HepG2 (cell line): ENCODE measurements around the gene ST6GAL2. TPM values are rescaled to one million over a fixed set of nuclear protein-coding genes. Genes with fewer than 3 reads are reported as not detected.

Experiments
- ATAC-seq: fragments of 200-7000 bp; cut with Tn5 transposase; 3 replicates; pipeline ENCODE4 v1.9.1; 2020; ENCODE audit warnings: mild to moderate bottlenecking, moderate library complexity
- BruUV-seq: library from RNA; stranded (reverse); fragments of 400-500 nt; replicated peaks from 2 replicates; lab custom pipeline; 2021; lab: Mats Ljungman, UMichigan
- CTCF ChIA-PET: fragments of 300-600 bp; formaldehyde crosslinking; extraction: SDS; loops from one replicate; lab custom pipeline; 2021; ENCODE audit warnings: low total read pairs, inconsistent platforms, low intra/inter-chr PET ratio; lab: Yijun Ruan, JAX
- POLR2A ChIA-PET: fragments of 350-600 bp; sonication (Branson Sonifier 250); formaldehyde crosslinking; loops from one replicate; lab custom pipeline; 2020; ENCODE audit warnings: antibody characterized with exemption, inconsistent platforms; lab: Yijun Ruan, JAX
- DNase-seq: peaks from one replicate; pipeline ENCODE4 v3.0.0-alpha.2; 2015; ENCODE audit warnings: low spot score
- FAIRE-seq: peaks from 3 replicates; lab custom pipeline; 2011; peaks lifted over from hg19 to GRCh38; lab: Jason Lieb, UNC
- H2AFZ ChIP-seq: one replicate; pipeline ENCODE4 v1.6.1; 2011; ENCODE audit warnings: low read length, inconsistent platforms
- H3K27ac ChIP-seq: fragments of 300-600 bp; 3 replicates; pipeline ENCODE4 v1.8.0; 2011; ENCODE audit warnings: mixed run types, mild to moderate bottlenecking, mixed read lengths, low read length, inconsistent platforms; ENCODE audit not compliant: insufficient read depth; ENCODE audit errors: extremely low read length
- H3K27me3 ChIP-seq, 2 experiments: fragments of 200-600 bp in 1 of 2; 2 replicates in 1 of 2; 3 replicates in 1 of 2; pipeline versions ENCODE4 v1.6.0 to v1.8.0; 2011; ENCODE audit warnings: low read length in 2 of 2, mild to moderate bottlenecking in 2 of 2, moderate library complexity in 2 of 2, inconsistent platforms in 1 of 2; ENCODE audit not compliant: insufficient read depth in 2 of 2, control insufficient read depth in 1 of 2
- H3K36me3 ChIP-seq, 2 experiments: fragments of 200-600 bp in 1 of 2; replicated peaks in 1 of 2; 2 replicates in 1 of 2; 3 replicates in 1 of 2; pipeline versions ENCODE4 v1.5.1 to v1.8.0; 2011; ENCODE audit warnings: low read length in 2 of 2, inconsistent platforms in 1 of 2; ENCODE audit not compliant: insufficient read depth in 2 of 2, control insufficient read depth in 1 of 2
- H3K4me1 ChIP-seq: 2 replicates; pipeline ENCODE4 v1.5.1; 2012; ENCODE audit warnings: low read length, inconsistent platforms; ENCODE audit not compliant: insufficient read depth
- H3K4me2 ChIP-seq: 2 replicates; pipeline ENCODE4 v1.6.0; 2011; ENCODE audit warnings: low read depth, low read length, inconsistent platforms
- H3K4me3 ChIP-seq, 3 experiments: fragments of 200-600 bp in 1 of 3; sonication (generic), shearing (Covaris generic) in 1 of 3; replicated peaks in 1 of 3; 2 replicates each; pipeline ENCODE4 v1.5.1; 2011 to 2016; ENCODE audit warnings: low read length in 3 of 3, inconsistent platforms in 2 of 3, low read depth in 2 of 3, mild to moderate bottlenecking in 2 of 3, control low read depth in 1 of 3, mixed read lengths in 1 of 3; ENCODE audit not compliant: insufficient read depth in 1 of 3
- H3K79me2 ChIP-seq: one replicate; pipeline ENCODE4 v1.6.1; 2011; ENCODE audit warnings: low read length, inconsistent platforms; ENCODE audit not compliant: insufficient read depth
- H3K9ac ChIP-seq: 2 replicates; pipeline ENCODE4 v1.6.0; 2011; ENCODE audit warnings: mild to moderate bottlenecking, low read depth, low read length, inconsistent platforms; ENCODE audit not compliant: insufficient read depth
- H3K9me3 ChIP-seq: 2 replicates; pipeline ENCODE4 v1.5.1; 2012; ENCODE audit warnings: mild to moderate bottlenecking, low read length
- H4K20me1 ChIP-seq: 2 replicates; pipeline ENCODE4 v1.6.0; 2011; ENCODE audit warnings: inconsistent platforms, mild to moderate bottlenecking, low read length, moderate library complexity; ENCODE audit not compliant: insufficient read depth
- AGO1 ChIP-seq: fragments of 200-400 bp; formaldehyde crosslinking; IDR thresholded peaks from 2 replicates; pipeline ENCODE4 v1.6.1; 2017; ENCODE audit warnings: mild to moderate bottlenecking, low read depth, low read length, moderate library complexity; ENCODE audit not compliant: poor library complexity, severe bottlenecking
- ARNTL ChIP-seq: sonication (generic); formaldehyde crosslinking; IDR thresholded peaks from 2 replicates; pipeline ENCODE4 v1.4.0; 2020; ENCODE audit warnings: mild to moderate bottlenecking, missing genetic modification reagents
- CEBPB ChIP-seq: IDR thresholded peaks from 2 replicates; pipeline ENCODE4 v1.6.1; 2011; ENCODE audit warnings: low read depth, low read length, improper control_type of control experiment, borderline replicate concordance
- DRAP1 ChIP-seq: IDR thresholded peaks from 2 replicates; pipeline ENCODE4 v1.6.1; 2016; ENCODE audit warnings: missing genetic modification reagents, missing compliant biosample characterization
- RBAK ChIP-seq: sonication (generic); formaldehyde crosslinking; IDR thresholded peaks from 2 replicates; pipeline ENCODE4 v1.5.1; 2020; ENCODE audit warnings: mild to moderate bottlenecking, missing genetic modification reagents
- RELA ChIP-seq: sonication (generic); formaldehyde crosslinking; IDR thresholded peaks from 2 replicates; pipeline ENCODE4 v1.4.0; 2020; ENCODE audit warnings: missing genetic modification reagents
- RFX5 ChIP-seq: IDR thresholded peaks from 2 replicates; pipeline ENCODE4 v1.6.1; 2011; ENCODE audit warnings: low read depth, low read length, improper control_type of control experiment
- SOX5 ChIP-seq: IDR thresholded peaks from 2 replicates; pipeline ENCODE4 v1.6.1; 2016; ENCODE audit warnings: borderline replicate concordance
- SP1 ChIP-seq, 2 experiments: fragments of 450-650 bp in 1 of 2; sonication (generic) in 1 of 2; formaldehyde crosslinking in 1 of 2; IDR thresholded peaks; 2 replicates each; pipeline versions ENCODE4 v1.4.0 to v1.6.1; 2016 to 2020; ENCODE audit warnings: missing genetic modification reagents in 1 of 2
- SP2 ChIP-seq: sonication (generic); formaldehyde crosslinking; IDR thresholded peaks from 2 replicates; pipeline ENCODE4 v1.5.1; 2020; ENCODE audit warnings: mild to moderate bottlenecking, missing genetic modification reagents
- SRSF4 ChIP-seq: fragments of 200-400 bp; formaldehyde crosslinking; IDR thresholded peaks from one replicate; pipeline ENCODE4 v1.6.1; 2018; ENCODE audit warnings: mild to moderate bottlenecking, low read depth, low read length, moderate library complexity; ENCODE audit not compliant: poor library complexity, severe bottlenecking
- THAP7 ChIP-seq: sonication (generic); formaldehyde crosslinking; IDR thresholded peaks from 2 replicates; pipeline ENCODE4 v1.8.1; 2023; ENCODE audit warnings: mild to moderate bottlenecking, missing genetic modification reagents
- ZBTB2 ChIP-seq: sonication (generic); formaldehyde crosslinking; IDR thresholded peaks from 2 replicates; pipeline ENCODE4 v1.8.0; 2022; ENCODE audit warnings: low read depth, missing genetic modification reagents
- ZBTB8A ChIP-seq: sonication (generic); formaldehyde crosslinking; IDR thresholded peaks from 2 replicates; pipeline ENCODE4 v1.4.0; 2020; ENCODE audit warnings: mild to moderate bottlenecking, low read depth, missing genetic modification reagents, borderline replicate concordance
- ZNF17 ChIP-seq: sonication (generic); formaldehyde crosslinking; IDR thresholded peaks from 2 replicates; pipeline ENCODE4 v1.5.0; 2020; ENCODE audit warnings: mild to moderate bottlenecking, missing genetic modification reagents
- ZNF253 ChIP-seq: sonication (generic); formaldehyde crosslinking; IDR thresholded peaks from 2 replicates; pipeline ENCODE4 v1.8.0; 2022; ENCODE audit warnings: mild to moderate bottlenecking, missing genetic modification reagents, borderline replicate concordance
- ZNF7 ChIP-seq: IDR thresholded peaks from 2 replicates; pipeline ENCODE4 v1.6.1; 2016; ENCODE audit warnings: missing biosample characterization, missing genetic modification reagents
- ZNF75D ChIP-seq: sonication (generic); formaldehyde crosslinking; IDR thresholded peaks from 2 replicates; pipeline ENCODE4 v1.8.1; 2023; ENCODE audit warnings: missing genetic modification reagents, mild to moderate bottlenecking, borderline replicate concordance
- WGBS: methylation state at CpG from one replicate; pipeline ENCODE4 v1.1.6; 2017; ENCODE audit warnings: low lambda C conversion rate; 5-methylcytosine and 5-hydroxymethylcytosine counted together
- in situ Hi-C: cut with HindIII; loops from 2 replicates; pipeline ENCODE4 v1.10.0; 2017; ENCODE audit warnings: low pct_unique_long_range_greater_than_20kb; ENCODE audit not compliant: extremely low pct_ligation_motif_present
- intact Hi-C: fragments of 100-400 bp; cut with micrococcal nuclease; formaldehyde crosslinking; loops from one replicate; pipeline ENCODE4 v1.10.0; 2022; ENCODE audit not compliant: unreplicated experiment
- polyA plus RNA-seq, 8 experiments: library from polyadenylated mRNA; depleted of rRNA in 3 of 8; stranded (reverse) in 7 of 8; unstranded in 1 of 8; fragments of >200 nt; fragmentation: Illumina TruSeq in 4 of 8; extraction: Trizol in 4 of 8; gene quantifications; 2 replicates each; pipeline versions ENCODE4 v1.2.1 to v1.2.3, GENCODE V29; 2011 to 2016; ENCODE audit warnings: low read depth in 4 of 8, missing spikeins in 1 of 8, mixed read lengths in 1 of 8; ENCODE audit not compliant: insufficient read depth in 1 of 8
- total RNA-seq, 5 experiments: library from RNA; depleted of rRNA; stranded (reverse); fragments of >200 nt; fragmentation: Illumina TruSeq; extraction: Trizol; gene quantifications; 2 replicates each; pipeline ENCODE4 v1.2.3, GENCODE V29; 2016; ENCODE audit warnings: low read depth in 1 of 5

ST6GAL2 gene
- total and polyA plus RNA-seq, 2 of the 13 experiments (the other 11 are each of a cell fraction or from before 2014, with no cell fraction given): not detected

GRCh38 chr2:106885329-106885728 is 638 bp downstream of the ST6GAL2 start:
- ATAC-seq: no peak
- no peaks in the 10 kb centered on the region for H3K4me1 ChIP-seq
- H3K27ac ChIP-seq: no peak overlapping the region
- intact Hi-C loops (no loop called here), in situ Hi-C loops (no loop called here)
- H3K79me2 ChIP-seq: no peaks in the 10 kb centered on the region
- no peak overlapping the region for H2AFZ ChIP-seq
- no peaks in the 10 kb centered on the region for H4K20me1 ChIP-seq
- no TSS peak for BruUV-seq
- H3K36me3 ChIP-seq: no peaks in the 10 kb centered on the region
- no peak overlapping the region for H3K4me2 ChIP-seq
- WGBS: 29% methylated on average over 10 of the region's 10 CpGs
- no peaks in the 10 kb centered on the region for H3K9me3 ChIP-seq
- no peak for DNase-seq
- no peak for TF ChIP-seq ZNF253 (CRISPR knock-in tag)
- no peak for TF ChIP-seq DRAP1 (CRISPR knock-in tag)
- no peak for TF ChIP-seq ZNF7 (CRISPR knock-in tag)
- TF ChIP-seq CEBPB: no peak
- TF ChIP-seq ARNTL: no peak
- TF ChIP-seq AGO1: no peak
- no peak for TF ChIP-seq RBAK (CRISPR knock-in tag)
- TF ChIP-seq ZBTB2 (CRISPR knock-in tag): no peak
- no peak for TF ChIP-seq SOX5 (CRISPR knock-in tag)
- TF ChIP-seq THAP7 (CRISPR knock-in tag): no peak
- no peak for TF ChIP-seq SP2 (CRISPR knock-in tag)
- TF ChIP-seq RELA (CRISPR knock-in tag): no peak
- no peak for TF ChIP-seq SP1 (IDR thresholded peaks at IDR 0.05)
- no peak for TF ChIP-seq SP1 (CRISPR knock-in tag; IDR thresholded peaks at IDR 0.05)
- no peak for TF ChIP-seq ZBTB8A (CRISPR knock-in tag)
- TF ChIP-seq ZNF75D (CRISPR knock-in tag): no peak
- TF ChIP-seq ZNF17 (CRISPR knock-in tag): no peak
- no peak for TF ChIP-seq RFX5
- no peak for TF ChIP-seq SRSF4
- peaks cover 0 to 7% of the 10 kb centered on the region in 2 experiments; a peak in 1 of 5 replicates for H3K27me3 ChIP-seq
- POLR2A ChIA-PET: no interaction called here
- FAIRE-seq: no peak
- no peak overlapping the region for H3K9ac ChIP-seq
- CTCF ChIA-PET: no interaction called here
- no peak overlapping the region for H3K4me3 ChIP-seq
